Kidney (tissue), 14 donors: ENCODE results near the gene TP53I11. TPM values are rescaled to one million over a fixed set of nuclear protein-coding genes. Genes with fewer than 3 reads are reported as not detected.

ENCODE experiments used
- DNase-seq, 5 donors: peaks; one replicate each; pipeline ENCODE4 v3.0.0-alpha.2; 2013 to 2020
- FAIRE-seq: peaks from 2 replicates; lab custom pipeline; 2012; peaks lifted over from hg19 to GRCh38; lab: Jason Lieb, UNC
- H3K27ac ChIP-seq, 2 donors: one replicate each; pipeline ENCODE4 v1.7.0; 2013; ENCODE audit warnings: low read depth in 2 of 2, low read length in 2 of 2, inconsistent platforms in 1 of 2
- H3K27me3 ChIP-seq: one replicate; pipeline ENCODE4 v1.7.1; 2013; ENCODE audit warnings: low read length, inconsistent platforms; ENCODE audit not compliant: control insufficient read depth, insufficient read depth
- H3K36me3 ChIP-seq, 3 donors: one replicate each; pipeline versions ENCODE4 v1.7.0 to v1.7.1; 2013; ENCODE audit warnings: low read length in 3 of 3, control low read depth in 1 of 3, inconsistent platforms in 1 of 3; ENCODE audit not compliant: insufficient read depth in 3 of 3, control insufficient read depth in 2 of 3
- H3K4me1 ChIP-seq, 3 donors: one replicate each; pipeline versions ENCODE4 v1.7.0 to v1.7.1; 2013; ENCODE audit warnings: low read length in 3 of 3, inconsistent platforms in 1 of 3, low read depth in 1 of 3; ENCODE audit not compliant: control insufficient read depth in 2 of 3, insufficient read depth in 2 of 3
- H3K4me3 ChIP-seq, 3 donors: one replicate each; pipeline versions ENCODE4 v1.7.0 to v1.8.1; 2013; ENCODE audit warnings: low read length in 3 of 3, control low read depth in 1 of 3, inconsistent platforms in 1 of 3
- H3K9ac ChIP-seq, 3 donors: one replicate each; pipeline versions ENCODE4 v1.7.0 to v1.7.1; 2013; ENCODE audit warnings: low read length in 3 of 3, control low read depth in 1 of 3, inconsistent platforms in 1 of 3
- H3K9me3 ChIP-seq, 3 donors: one replicate each; pipeline versions ENCODE4 v1.7.0 to v1.7.1; 2013; ENCODE audit warnings: low read length in 3 of 3, control low read depth in 1 of 3, inconsistent platforms in 1 of 3; ENCODE audit not compliant: control insufficient read depth in 2 of 3, insufficient read depth in 1 of 3
- CTCF ChIP-seq: IDR thresholded peaks from 3 replicates; pipeline ENCODE4 v1.5.1; 2012; ENCODE audit warnings: mild to moderate bottlenecking, moderate library complexity, borderline replicate concordance; ENCODE audit not compliant: insufficient read depth; ENCODE audit errors: extremely low read depth
- intact Hi-C: fragments of 100-400 bp; cut with DNase I; formaldehyde crosslinking; loops from one replicate; pipeline ENCODE4 v1.11.1; 2022
- polyA plus RNA-seq: library from polyadenylated mRNA; stranded (reverse); fragments of 350-450 nt; fragmentation: Illumina TruSeq; extraction: RNeasy Lipid Tissue Mini Kit (QIAGEN cat#74804); gene quantifications from one replicate; pipeline ENCODE4 v1.2.3, GENCODE V29; 2014; ENCODE audit warnings: low read depth, low replicate concordance; ENCODE audit not compliant: insufficient read depth
- total RNA-seq: library from RNA; stranded (reverse); fragmentation: NEBNext Ultra II Directional; extraction: Animal tissue kit (Norgen Biotek cat#: 25700); gene quantifications from one replicate; pipeline ENCODE4 v1.2.1, GENCODE V29; 2021
- donor health status: control.
- donor health status: control.
- donor health status: control.
- donor health status: control.
- donor health status: control.
- donor health status: DM: yes; HTN: yes; CAD: no.
- donor health status: Normal renal cell carcinoma (clear cell type).

Gene TP53I11
- total and polyA plus RNA-seq, 2 donors from 2014 or later, result 25.7 to 35.3 TPM

- intact Hi-C loops, result no loop called here
- H3K27ac ChIP-seq, result no peak overlapping the region
- FAIRE-seq (no peak), DNase-seq (no peak)
- H3K9me3 ChIP-seq, result no peaks in the 10 kb centered on the region
- no peak overlapping the region for H3K9ac ChIP-seq
- no peaks in the 10 kb centered on the region for H3K36me3 ChIP-seq
- H3K4me1 ChIP-seq, result no peaks in the 10 kb centered on the region
- H3K4me3 ChIP-seq, result no peak overlapping the region
- no peak for TF ChIP-seq CTCF
- no peaks in the 10 kb centered on the region for H3K27me3 ChIP-seq
Observed at GRCh38 chr11:44928816-44929215, 21.9 kb downstream of the TP53I11 start.

GRCh38 chr11:44928144-44928543 lies 22.5 kb downstream of the TP53I11 start:
- no peaks in the 10 kb centered on the region for H3K9me3 ChIP-seq
- intact Hi-C loops, result no loop called here
- TF ChIP-seq CTCF, result no peak
- H3K27ac ChIP-seq, result no peak overlapping the region
- no peaks in the 10 kb centered on the region for H3K4me1 ChIP-seq
- no peaks in the 10 kb centered on the region for H3K27me3 ChIP-seq
- H3K9ac ChIP-seq, result no peak overlapping the region
- H3K36me3 ChIP-seq, result no peaks in the 10 kb centered on the region
- FAIRE-seq, result no peak
- DNase-seq, result no peak
- H3K4me3 ChIP-seq, result no peak overlapping the region

GRCh38 chr11:44927174-44927661 lies 23.5 kb downstream of the TP53I11 start:
- peak; percentile 82 for TF ChIP-seq CTCF
- FAIRE-seq, result no peak
- Histone ChIP-seq H3K9me3 (no peaks in the 10 kb centered on the region), H3K4me1 (no peaks in the 10 kb centered on the region), H3K27me3 (no peaks in the 10 kb centered on the region), H3K4me3 (no peak overlapping the region), H3K27ac (no peak overlapping the region), H3K36me3 (no peaks in the 10 kb centered on the region), H3K9ac (no peak overlapping the region)
- intact Hi-C loops, result no loop called here
- peak; percentile 82 to 88 (median 84) for DNase-seq

GRCh38 chr11:44926036-44926435 lies 24.6 kb downstream of the TP53I11 start:
- Histone ChIP-seq H3K9me3 (no peaks in the 10 kb centered on the region), H3K27me3 (no peaks in the 10 kb centered on the region), H3K27ac (no peak overlapping the region), H3K4me3 (no peak overlapping the region), H3K4me1 (no peaks in the 10 kb centered on the region), H3K36me3 (no peaks in the 10 kb centered on the region), H3K9ac (no peak overlapping the region)
- intact Hi-C loops, result no loop called here
- DNase-seq (no peak), FAIRE-seq (no peak)
- TF ChIP-seq CTCF, result no peak
